GM12872 (cell line): ENCODE data around the gene PRKN.

Experiments used
- CTCF ChIP-seq: IDR thresholded peaks from 3 replicates; pipeline ENCODE4 v1.5.1; 2011; ENCODE audit warnings: low read depth, mild to moderate bottlenecking, low read length, moderate library complexity; ENCODE audit not compliant: insufficient read depth

The PRKN gene

DNA sequence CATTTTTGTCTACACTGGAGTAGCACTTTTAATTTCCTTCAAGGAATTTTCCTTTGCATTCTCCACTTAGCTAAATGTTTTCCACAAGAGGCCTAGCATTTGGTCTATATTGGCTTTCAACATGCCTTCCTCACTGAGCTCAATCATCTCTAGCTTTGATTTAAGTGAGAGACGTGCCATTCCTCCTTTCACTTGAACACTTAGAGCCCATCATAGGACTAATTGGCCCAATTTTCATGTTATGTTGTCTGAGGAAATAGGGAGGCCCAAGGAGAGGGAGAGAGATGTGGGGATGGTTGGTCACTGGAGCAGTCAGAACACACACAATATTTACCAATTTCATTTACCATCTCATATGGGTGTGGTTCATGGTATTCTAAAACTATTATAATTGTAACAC lies 645.0 kb downstream of the PRKN start:
- TF ChIP-seq CTCF = no peak

DNA sequence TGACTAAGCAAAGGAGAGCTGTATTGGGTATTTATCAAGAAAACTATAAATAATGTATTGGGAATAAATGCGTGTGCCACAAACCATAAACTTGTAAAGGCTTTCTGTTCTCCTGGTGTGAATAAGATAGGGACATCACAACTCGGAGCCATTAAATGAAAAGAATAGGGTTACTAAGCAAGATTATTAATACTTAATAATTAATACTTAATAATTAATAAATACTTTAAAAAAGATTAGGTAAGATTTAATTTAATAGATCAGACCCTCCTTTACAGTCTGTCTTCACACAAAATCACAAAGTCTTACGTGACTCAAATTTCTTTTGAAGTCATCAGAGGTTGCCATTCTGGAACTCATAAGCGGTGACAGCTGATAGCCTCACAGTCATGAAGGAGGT lies 648.9 kb downstream of the PRKN start:
- TF ChIP-seq CTCF = no peak

GRCh38 chr6:162078126-162078525 lies 649.4 kb downstream of the PRKN start:
- TF ChIP-seq CTCF = no peak

DNA sequence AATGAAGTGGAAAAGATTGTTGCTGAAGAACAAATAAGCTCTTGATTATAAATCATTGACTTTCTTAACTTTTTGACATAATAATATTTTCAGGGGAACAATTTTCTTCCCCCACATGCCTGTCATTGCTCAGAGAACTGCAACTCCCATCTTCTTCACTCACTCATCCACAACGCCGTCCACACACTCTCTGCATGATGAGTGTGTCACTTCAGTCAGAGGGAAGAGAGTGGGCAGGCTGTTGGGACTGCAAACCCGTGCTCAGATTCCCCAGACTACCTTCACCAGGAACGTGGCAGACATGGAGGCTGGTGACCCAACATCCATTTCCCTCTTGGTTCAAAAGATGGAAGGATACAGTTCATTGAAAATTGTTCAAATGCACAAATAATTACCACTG lies 650.8 kb downstream of the PRKN start:
- TF ChIP-seq CTCF = no peak

DNA sequence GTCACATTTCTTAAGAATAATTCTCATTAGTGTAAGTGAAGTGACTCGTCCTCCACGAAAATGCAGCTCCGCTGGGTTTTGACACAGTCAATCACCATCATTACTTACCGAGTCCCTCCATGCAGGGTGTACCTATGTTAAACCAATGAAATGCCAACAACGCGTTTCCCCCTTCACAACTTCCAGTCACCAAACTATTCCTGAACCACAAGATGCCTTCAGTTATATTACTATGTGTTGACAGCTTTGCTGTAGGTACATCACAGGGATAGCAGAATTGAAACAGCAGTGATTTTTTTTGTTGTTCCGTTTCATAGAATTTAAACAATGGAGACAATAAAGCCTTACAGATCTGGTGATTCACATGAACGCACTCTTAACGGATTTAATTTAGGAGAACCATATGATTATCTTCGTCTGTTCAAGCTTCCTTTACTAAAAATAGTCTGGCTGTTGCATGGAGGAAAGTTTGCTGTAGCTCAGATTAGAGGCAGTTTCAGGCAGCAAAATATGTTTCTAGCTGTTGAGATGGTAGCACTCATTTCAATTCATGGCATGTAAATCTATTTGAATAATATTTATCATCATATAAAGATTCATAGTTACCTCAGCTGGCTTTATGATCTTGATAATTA lies 652.8 kb downstream of the PRKN start:
- no peak for TF ChIP-seq CTCF

DNA sequence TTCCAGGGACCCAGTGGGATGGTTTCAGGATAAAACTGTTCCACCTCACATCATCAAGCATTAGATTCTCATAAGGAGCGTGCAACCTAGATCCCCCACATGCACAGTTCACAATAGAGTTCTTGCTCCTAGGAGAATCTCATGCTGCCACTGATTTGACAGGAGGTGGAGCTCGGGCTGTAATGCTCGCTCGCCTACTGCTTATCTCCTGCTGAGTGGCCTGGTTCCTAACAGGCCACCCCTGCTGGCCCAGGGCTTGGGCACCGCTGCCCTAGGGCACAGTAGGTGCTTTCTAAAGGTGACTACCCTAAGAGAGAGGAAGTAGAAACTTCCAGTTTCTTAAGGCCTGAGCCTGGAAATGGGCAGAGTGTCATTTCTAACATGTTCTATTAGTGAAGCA lies 656.9 kb downstream of the PRKN start:
- TF ChIP-seq CTCF = no peak

GRCh38 chr6:162069995-162070394 lies 657.6 kb downstream of the PRKN start:
- TF ChIP-seq CTCF = no peak

GRCh38 chr6:162068340-162068739 lies 659.2 kb downstream of the PRKN start:
- no peak for TF ChIP-seq CTCF
